Nephron progenitor cell (in vitro differentiated cells): ENCODE measurements around the gene ATP13A3.

ENCODE experiments used
- DNase-seq: peaks from one replicate; pipeline ENCODE4 v3.0.0; 2021
- H3K27ac Mint-ChIP-seq: 2 replicates; pipeline ENCODE4 v1.8.0; 2021; ENCODE audit warnings: mild to moderate bottlenecking, moderate library complexity, mixed read lengths
- H3K27me3 Mint-ChIP-seq: 2 replicates; pipeline ENCODE4 v1.8.0; 2021; ENCODE audit warnings: mild to moderate bottlenecking, low read depth, mixed read lengths; ENCODE audit not compliant: poor library complexity
- H3K36me3 Mint-ChIP-seq: 2 replicates; pipeline ENCODE4 v1.8.0; 2021; ENCODE audit warnings: low read depth, mixed read lengths
- H3K4me1 Mint-ChIP-seq: 2 replicates; pipeline ENCODE4 v1.8.0; 2021; ENCODE audit warnings: mixed read lengths
- H3K4me3 Mint-ChIP-seq: 2 replicates; pipeline ENCODE4 v1.8.0; 2021; ENCODE audit warnings: mild to moderate bottlenecking, moderate library complexity, mixed read lengths
- H3K9me3 Mint-ChIP-seq: 2 replicates; pipeline ENCODE4 v1.8.0; 2021; ENCODE audit warnings: mild to moderate bottlenecking, moderate library complexity, mixed read lengths
- TF ChIP-seq, protein P1 (sequence below): fragments of 200-600 bp; sonication (generic); IDR thresholded peaks from 2 replicates; pipeline ENCODE4 v1.5.0; 2021; ENCODE audit warnings: antibody characterized with exemption

The ATP13A3 gene

DNA sequence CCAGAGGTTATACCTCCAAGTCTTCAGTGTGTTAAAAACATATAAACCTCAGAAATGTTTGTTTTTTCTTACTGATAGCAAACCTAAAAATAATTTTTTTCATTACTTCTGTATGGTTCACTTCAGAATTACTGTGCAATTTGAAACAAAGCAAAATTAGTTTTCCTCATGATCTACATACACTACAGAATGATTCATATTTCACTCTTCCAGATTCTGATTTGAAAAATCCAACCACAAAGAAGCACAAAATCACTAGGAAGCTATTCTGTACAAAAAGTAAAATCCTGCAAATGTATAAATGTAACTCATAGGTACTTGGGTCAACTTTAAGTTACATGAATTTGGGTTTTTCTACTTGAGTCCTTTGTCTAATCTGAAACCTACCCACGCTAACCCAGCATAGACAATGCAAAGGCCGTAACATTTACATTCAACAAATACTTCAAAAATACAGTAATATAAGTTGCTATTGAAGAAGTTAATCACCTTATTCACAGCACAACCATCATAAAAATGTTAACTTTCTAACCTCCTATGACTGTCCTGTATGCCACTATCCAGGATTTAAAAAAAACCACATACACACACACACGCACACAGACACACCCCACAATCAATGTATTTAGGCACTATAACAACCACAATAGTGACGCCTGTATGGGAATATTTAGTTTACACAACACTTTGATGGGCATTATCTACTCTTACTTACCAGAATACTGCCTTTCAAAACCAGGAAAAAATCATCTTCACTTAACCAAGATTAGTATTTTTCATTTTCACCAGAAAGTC lies 11.5 kb downstream of the ATP13A3 start:
- Mint-ChIP-seq H3K27ac (peak overlapping the region; percentile 85), H3K4me1 (peaks cover 21% of the 10 kb centered on the region), H3K4me3 (no peak overlapping the region), H3K9me3 (no peaks in the 10 kb centered on the region), H3K27me3 (no peaks in the 10 kb centered on the region), H3K36me3 (no peaks in the 10 kb centered on the region)
- TF ChIP-seq, protein P1, sequence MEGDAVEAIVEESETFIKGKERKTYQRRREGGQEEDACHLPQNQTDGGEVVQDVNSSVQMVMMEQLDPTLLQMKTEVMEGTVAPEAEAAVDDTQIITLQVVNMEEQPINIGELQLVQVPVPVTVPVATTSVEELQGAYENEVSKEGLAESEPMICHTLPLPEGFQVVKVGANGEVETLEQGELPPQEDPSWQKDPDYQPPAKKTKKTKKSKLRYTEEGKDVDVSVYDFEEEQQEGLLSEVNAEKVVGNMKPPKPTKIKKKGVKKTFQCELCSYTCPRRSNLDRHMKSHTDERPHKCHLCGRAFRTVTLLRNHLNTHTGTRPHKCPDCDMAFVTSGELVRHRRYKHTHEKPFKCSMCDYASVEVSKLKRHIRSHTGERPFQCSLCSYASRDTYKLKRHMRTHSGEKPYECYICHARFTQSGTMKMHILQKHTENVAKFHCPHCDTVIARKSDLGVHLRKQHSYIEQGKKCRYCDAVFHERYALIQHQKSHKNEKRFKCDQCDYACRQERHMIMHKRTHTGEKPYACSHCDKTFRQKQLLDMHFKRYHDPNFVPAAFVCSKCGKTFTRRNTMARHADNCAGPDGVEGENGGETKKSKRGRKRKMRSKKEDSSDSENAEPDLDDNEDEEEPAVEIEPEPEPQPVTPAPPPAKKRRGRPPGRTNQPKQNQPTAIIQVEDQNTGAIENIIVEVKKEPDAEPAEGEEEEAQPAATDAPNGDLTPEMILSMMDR, result no peak
- DNase-seq, result no peak

DNA sequence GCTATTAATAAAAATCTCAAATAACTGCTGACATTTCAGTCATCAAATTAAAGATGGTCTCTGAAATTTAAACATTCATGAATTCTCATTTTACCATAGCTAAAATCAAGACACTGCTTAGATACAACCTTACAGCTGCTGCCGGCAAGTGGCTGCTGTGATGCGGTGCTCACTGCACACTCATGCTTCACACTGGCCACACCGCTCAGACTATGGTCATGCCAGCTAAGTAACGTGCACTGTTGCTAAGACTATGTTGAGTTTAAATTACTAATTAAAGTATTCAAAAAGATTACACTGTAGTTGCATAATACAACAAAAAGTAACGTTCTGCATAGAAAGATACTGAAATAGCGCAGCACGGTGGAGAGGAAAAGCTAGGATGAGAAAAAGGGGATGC lies 12.1 kb downstream of the ATP13A3 start:
- Mint-ChIP-seq H3K9me3 (no peaks in the 10 kb centered on the region), H3K4me3 (no peak overlapping the region)

DNA sequence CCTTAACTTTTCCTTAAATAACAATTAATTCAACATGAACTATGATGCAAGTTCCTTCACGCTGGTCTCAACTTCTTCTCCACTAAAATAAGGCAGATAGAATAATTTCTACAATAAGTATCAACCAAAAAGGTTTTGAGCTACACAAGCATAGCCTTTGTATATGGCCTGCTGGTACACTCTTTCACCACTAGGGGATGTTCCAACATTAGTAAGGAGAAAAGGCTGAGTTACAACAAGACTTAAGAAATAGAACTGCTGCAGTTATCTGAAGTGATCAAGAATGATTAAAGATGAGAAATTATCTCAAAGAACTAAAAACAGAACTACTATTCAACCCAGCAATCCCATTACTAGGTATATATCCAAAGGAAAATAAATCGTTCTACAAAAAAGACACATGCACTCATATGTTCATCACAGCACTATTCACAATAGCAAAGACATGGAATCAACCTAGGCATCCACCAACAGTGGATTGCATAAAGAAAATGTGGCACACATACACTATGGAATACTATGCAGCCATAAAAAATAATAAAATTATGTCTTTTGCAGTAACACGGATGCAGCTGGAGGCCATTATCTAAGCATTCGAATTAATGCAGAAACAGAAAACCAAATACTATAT lies 14.4 kb downstream of the ATP13A3 start:
- TF ChIP-seq, protein P1, result peak; percentile 99
- peak; percentile 27 for DNase-seq
- H3K4me1 Mint-ChIP-seq, result peaks cover 14% of the 10 kb centered on the region

More for the DNA sequence above, 12.1 kb downstream of the ATP13A3 start:
- Mint-ChIP-seq H3K36me3 (no peaks in the 10 kb centered on the region), H3K4me1 (peaks cover 15% of the 10 kb centered on the region), H3K27me3 (no peaks in the 10 kb centered on the region), H3K27ac (peak overlapping the region; percentile 85)
- DNase-seq, result no peak
- TF ChIP-seq, protein P1, result no peak

DNA sequence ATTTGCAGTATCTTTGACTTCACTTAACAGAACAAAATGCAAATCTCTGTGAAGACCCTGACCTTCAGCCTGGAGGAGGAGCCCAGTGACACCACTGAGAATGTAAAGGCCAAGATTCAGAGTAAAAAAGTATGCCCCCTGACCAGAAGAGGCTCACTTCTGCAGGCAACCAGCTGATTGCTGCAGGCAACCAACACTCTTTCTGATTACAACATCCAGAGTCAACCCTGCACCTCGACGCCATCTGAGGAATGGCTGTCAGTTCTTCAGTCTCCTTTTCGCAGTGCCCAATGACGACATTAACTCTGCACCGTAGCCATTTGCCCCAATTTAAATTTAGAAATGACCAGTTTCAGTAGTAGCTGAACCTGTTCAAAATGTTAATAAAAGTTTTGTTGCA lies 14.9 kb downstream of the ATP13A3 start:
- H3K9me3 Mint-ChIP-seq, result no peaks in the 10 kb centered on the region
- H3K4me1 Mint-ChIP-seq, result peaks cover 17% of the 10 kb centered on the region
- H3K36me3 Mint-ChIP-seq, result no peaks in the 10 kb centered on the region
- H3K27me3 Mint-ChIP-seq, result no peaks in the 10 kb centered on the region
- no peak for DNase-seq
- TF ChIP-seq, protein P1, result no peak
- no peak overlapping the region for H3K27ac Mint-ChIP-seq
- H3K4me3 Mint-ChIP-seq, result no peak overlapping the region

More for the DNA sequence above, 14.4 kb downstream of the ATP13A3 start:
- Mint-ChIP-seq H3K4me3 (no peak overlapping the region), H3K9me3 (no peaks in the 10 kb centered on the region), H3K36me3 (no peaks in the 10 kb centered on the region), H3K27ac (no peak overlapping the region), H3K27me3 (no peaks in the 10 kb centered on the region)

DNA sequence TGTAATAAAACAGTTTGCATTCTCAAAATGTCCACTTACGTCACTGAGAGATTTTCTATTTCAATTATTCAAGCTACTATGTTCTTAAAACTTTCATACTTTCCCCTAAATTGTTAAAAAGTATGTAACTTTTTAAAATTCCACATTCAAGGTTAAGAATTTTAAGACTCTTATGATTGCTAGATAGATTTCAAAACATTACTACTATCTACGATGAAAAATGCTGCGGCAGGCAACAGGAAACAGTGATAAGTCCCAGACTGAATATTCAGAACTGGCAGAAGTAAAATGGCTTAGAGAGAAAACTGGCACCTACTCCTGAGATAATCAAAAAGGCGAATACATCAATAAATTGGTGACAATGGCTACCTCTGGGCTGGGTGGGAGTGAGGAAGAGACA lies 16.2 kb downstream of the ATP13A3 start:
- Mint-ChIP-seq H3K27me3 (no peaks in the 10 kb centered on the region), H3K4me1 (peaks cover 24% of the 10 kb centered on the region), H3K4me3 (no peak overlapping the region), H3K36me3 (no peaks in the 10 kb centered on the region), H3K9me3 (no peaks in the 10 kb centered on the region), H3K27ac (no peak overlapping the region)
- no peak for DNase-seq
- TF ChIP-seq, protein P1, result no peak
